ENCODE results near the gene ATP8B1.

- TF ChIP-seq EZH2 (IDR thresholded peaks at IDR 0.05): no peak
- TF ChIP-seq CTCF (IDR thresholded peaks at IDR 0.05): no peak
These were observed 69.3 kb downstream of the ATP8B1 start for GRCh38 chr18:57733861-57734260.
